AG04450 (cell line): ENCODE results near the gene ITPK1. TPM values are rescaled to one million over a fixed set of nuclear protein-coding genes. Genes with fewer than 3 reads are reported as not detected.

ENCODE experiments used
- CTCF ChIA-PET: fragments of 300-600, 350-600 bp; formaldehyde crosslinking; extraction: SDS; loops from one replicate; lab custom pipeline; 2022; ENCODE audit warnings: antibody characterized with exemption, inconsistent platforms; lab: Charles Lee
- POLR2A ChIA-PET: fragments of 350-600 bp; formaldehyde crosslinking; extraction: SDS; loops from one replicate; lab custom pipeline; 2021; ENCODE audit warnings: antibody characterized with exemption, inconsistent platforms; lab: Yijun Ruan, JAX
- DNase-seq: peaks from one replicate; pipeline ENCODE4 v3.0.0-alpha.2; 2011; ENCODE audit warnings: low read depth, low spot score
- H3K27ac ChIP-seq: one replicate; pipeline ENCODE4 v1.5.1; 2012; ENCODE audit warnings: low read depth, low read length, control low read depth
- H3K27me3 ChIP-seq: one replicate; pipeline ENCODE4 v1.6.0; 2012; ENCODE audit warnings: low read length; ENCODE audit not compliant: control insufficient read depth, insufficient read depth
- H3K4me3 ChIP-seq: 2 replicates; pipeline ENCODE4 v1.5.1; 2011; ENCODE audit warnings: mild to moderate bottlenecking, low read depth, low read length, control low read depth
- H3K9me3 ChIP-seq: 2 replicates; pipeline ENCODE4 v1.5.1; 2012; ENCODE audit warnings: low read length; ENCODE audit not compliant: control insufficient read depth, insufficient read depth
- CTCF ChIP-seq: IDR thresholded peaks from 2 replicates; pipeline ENCODE4 v1.5.1; 2011; ENCODE audit warnings: low read depth, low read length, control low read depth, inconsistent platforms
- polyA plus RNA-seq: library from polyadenylated mRNA; depleted of rRNA; stranded (reverse); fragments of >200 nt; gene quantifications from 2 replicates; pipeline ENCODE4 v1.2.3, GENCODE V29; 2011

Gene ITPK1
- polyA plus RNA-seq, 1 experiment = 13.6 TPM

- no peak for TF ChIP-seq CTCF
- H3K27ac ChIP-seq = no peak overlapping the region
- H3K4me3 ChIP-seq = no peak overlapping the region
- no peak for DNase-seq
- ChIA-PET POLR2A (no interaction called here), CTCF (no interaction called here)
- H3K9me3 ChIP-seq = no peaks in the 10 kb centered on the region
- H3K27me3 ChIP-seq = no peaks in the 10 kb centered on the region
Measured at GRCh38 chr14:93029911-93030508, 85.7 kb downstream of the ITPK1 start.

GRCh38 chr14:93029417-93029816, 86.3 kb downstream of the ITPK1 start:
- Histone ChIP-seq H3K4me3 (no peak overlapping the region), H3K9me3 (no peaks in the 10 kb centered on the region), H3K27ac (no peak overlapping the region), H3K27me3 (no peaks in the 10 kb centered on the region)
- ChIA-PET CTCF (no interaction called here), POLR2A (no interaction called here)
- DNase-seq = no peak
- no peak for TF ChIP-seq CTCF

GRCh38 chr14:93028724-93029076, 87.0 kb downstream of the ITPK1 start:
- POLR2A ChIA-PET = no interaction called here
- TF ChIP-seq CTCF = no peak

GRCh38 chr14:93027810-93028723, 87.7 kb downstream of the ITPK1 start:
- DNase-seq = no peak
- Histone ChIP-seq H3K27ac (no peak overlapping the region), H3K4me3 (no peak overlapping the region), H3K27me3 (no peaks in the 10 kb centered on the region), H3K9me3 (no peaks in the 10 kb centered on the region)
- ChIA-PET CTCF (no interaction called here), POLR2A (no interaction called here)
- TF ChIP-seq CTCF = no peak

More at GRCh38 chr14:93028724-93029076, 87.0 kb downstream of the ITPK1 start:
- CTCF ChIA-PET = no interaction called here
- Histone ChIP-seq H3K9me3 (no peaks in the 10 kb centered on the region), H3K27ac (no peak overlapping the region), H3K27me3 (no peaks in the 10 kb centered on the region), H3K4me3 (no peak overlapping the region)
- DNase-seq = no peak

- Histone ChIP-seq H3K4me3 (no peak overlapping the region), H3K9me3 (no peaks in the 10 kb centered on the region), H3K27me3 (no peaks in the 10 kb centered on the region), H3K27ac (no peak overlapping the region)
- TF ChIP-seq CTCF = no peak
- no peak for DNase-seq
- ChIA-PET CTCF (no interaction called here), POLR2A (no interaction called here)
Measured at GRCh38 chr14:93026339-93026738, 89.4 kb downstream of the ITPK1 start.
